SK-N-DZ (cell line): ENCODE data around the gene PDE4C.
"Not testable (repeated sequence)": the region's sequence is repeated elsewhere in the genome, so short reads cannot be mapped to it uniquely, and the experiment has no call there.

Experiments
- DNase-seq: peaks from one replicate; pipeline ENCODE4 v3.0.0-alpha.2; 2015; ENCODE audit warnings: low spot score

PDE4C gene

GRCh38 chr19:18223860-18224524, 2.2 kb downstream of the PDE4C start:
- peak; percentile 59 for DNase-seq

- DNase-seq, result no peak
These were observed 4.2 kb downstream of the PDE4C start for GRCh38 chr19:18221815-18222725.

- DNase-seq, result no peak
These were observed 5.5 kb downstream of the PDE4C start for GRCh38 chr19:18220632-18221275.

- no peak for DNase-seq
These were observed 6.2 kb downstream of the PDE4C start for GRCh38 chr19:18219911-18220631.

- DNase-seq, result no peak
These were observed 7.6 kb downstream of the PDE4C start for GRCh38 chr19:18218600-18218999.

- DNase-seq, result no peak
These were observed 8.1 kb downstream of the PDE4C start for GRCh38 chr19:18218159-18218558.

- DNase-seq, result no peak
These were observed 9.4 kb downstream of the PDE4C start for GRCh38 chr19:18216789-18217188.

- no peak for DNase-seq
These were observed 11.3 kb downstream of the PDE4C start for GRCh38 chr19:18214779-18215433.

GRCh38 chr19:18211683-18212082, 14.6 kb downstream of the PDE4C start:
- no peak for DNase-seq

- DNase-seq, result not testable (repeated sequence)
These were observed 16.3 kb downstream of the PDE4C start for GRCh38 chr19:18209912-18210311.

GRCh38 chr19:18208098-18208951, 17.9 kb downstream of the PDE4C start:
- DNase-seq, result no peak

GRCh38 chr19:18206018-18206417, 20.2 kb downstream of the PDE4C start:
- no peak for DNase-seq

GRCh38 chr19:18205200-18205892, 20.9 kb downstream of the PDE4C start:
- no peak for DNase-seq

- DNase-seq, result no peak
These were observed 21.6 kb downstream of the PDE4C start for GRCh38 chr19:18204394-18205199.

- DNase-seq, result peak; percentile 100
These were observed 22.3 kb downstream of the PDE4C start, which contains the start of gene RAB3A for GRCh38 chr19:18203863-18204393. RAB3A (minus strand) TSS chr19:18204042; CDS start chr19:18202740, 1,302 bp downstream.

- DNase-seq, result no peak
These were observed 22.8 kb downstream of the PDE4C start for GRCh38 chr19:18203408-18203862.

GRCh38 chr19:18202778-18203407, 23.3 kb downstream of the PDE4C start:
- DNase-seq, result peak; percentile 52

- DNase-seq, result no peak
These were observed 23.9 kb downstream of the PDE4C start for GRCh38 chr19:18202397-18202777.
